ENCODE results near the gene SIAH2.
A peak's percentile ranks its signal among the peaks of the same experiment; 100 is the strongest.
"Not testable (repeated sequence)": the region's sequence is repeated elsewhere in the genome, so short reads cannot be mapped to it uniquely, and the experiment has no call there.

Gene SIAH2

GRCh38 chr3:150763122-150763840, at the start of gene SIAH2:
Gene SIAH2, minus strand, starts transcription at chr3:150763169. Its CDS starts 320 bp downstream, at chr3:150762849.
- DNase-seq = peak; percentile 95 to 96

GRCh38 chr3:150811984-150812383, 49.0 kb upstream of the SIAH2 start:
- DNase-seq = no peak

GRCh38 chr3:150810641-150811040, 47.7 kb upstream of the SIAH2 start:
- no peak for DNase-seq

- no peak for DNase-seq
Measured at GRCh38 chr3:150806185-150806835, 43.3 kb upstream of the SIAH2 start.

GRCh38 chr3:150805354-150805753, 42.4 kb upstream of the SIAH2 start:
- DNase-seq = no peak

GRCh38 chr3:150803440-150803985, 40.5 kb upstream of the SIAH2 start:
- no peak for DNase-seq

GRCh38 chr3:150800722-150801121, 37.8 kb upstream of the SIAH2 start:
- no peak for DNase-seq

GRCh38 chr3:150798122-150798618, 35.2 kb upstream of the SIAH2 start:
- no peak for DNase-seq

- no peak for DNase-seq
Measured at GRCh38 chr3:150797155-150797554, 34.2 kb upstream of the SIAH2 start.

- DNase-seq = not testable (repeated sequence)
Measured at GRCh38 chr3:150796527-150796926, 33.6 kb upstream of the SIAH2 start.

- no peak for DNase-seq
Measured at GRCh38 chr3:150793641-150794040, 30.7 kb upstream of the SIAH2 start.

GRCh38 chr3:150790629-150791028, 27.7 kb upstream of the SIAH2 start:
- DNase-seq = no peak

- DNase-seq = no peak
Measured at GRCh38 chr3:150789451-150789850, 26.5 kb upstream of the SIAH2 start.

GRCh38 chr3:150787741-150788370, 24.9 kb upstream of the SIAH2 start:
- peak; percentile 64 to 83 for DNase-seq

GRCh38 chr3:150786791-150787190, 23.8 kb upstream of the SIAH2 start:
- no peak for DNase-seq

GRCh38 chr3:150784747-150785125, 21.8 kb upstream of the SIAH2 start:
- DNase-seq = no peak

- DNase-seq = no peak
Measured at GRCh38 chr3:150783920-150784746, 21.2 kb upstream of the SIAH2 start.

GRCh38 chr3:150783316-150783715, 20.3 kb upstream of the SIAH2 start:
- DNase-seq = no peak

- DNase-seq = no peak
Measured at GRCh38 chr3:150779402-150779858, 16.5 kb upstream of the SIAH2 start.

- DNase-seq = no peak
Measured at GRCh38 chr3:150778793-150779401, 15.9 kb upstream of the SIAH2 start.

- no peak for DNase-seq
Measured at GRCh38 chr3:150775001-150775599, 12.1 kb upstream of the SIAH2 start.
